GM18870 (cell line): ENCODE data around the gene PDX1.
"Not testable (repeated sequence)": the region's sequence is repeated elsewhere in the genome, so short reads cannot be mapped to it uniquely, and the experiment has no call there.

ENCODE experiments used
- ATAC-seq: cut with Tn5 transposase; IDR thresholded peaks from one replicate; pipeline ENCODE4 v1.9.1; 2021; ENCODE audit warnings: moderate library complexity; ENCODE audit not compliant: unreplicated experiment

The PDX1 gene

GRCh38 chr13:27954406-27954851 lies 34.6 kb downstream of the PDX1 start:
- ATAC-seq, result peak; percentile 7

- no peak for ATAC-seq
Measured at GRCh38 chr13:27955014-27955591, 35.3 kb downstream of the PDX1 start.

DNA sequence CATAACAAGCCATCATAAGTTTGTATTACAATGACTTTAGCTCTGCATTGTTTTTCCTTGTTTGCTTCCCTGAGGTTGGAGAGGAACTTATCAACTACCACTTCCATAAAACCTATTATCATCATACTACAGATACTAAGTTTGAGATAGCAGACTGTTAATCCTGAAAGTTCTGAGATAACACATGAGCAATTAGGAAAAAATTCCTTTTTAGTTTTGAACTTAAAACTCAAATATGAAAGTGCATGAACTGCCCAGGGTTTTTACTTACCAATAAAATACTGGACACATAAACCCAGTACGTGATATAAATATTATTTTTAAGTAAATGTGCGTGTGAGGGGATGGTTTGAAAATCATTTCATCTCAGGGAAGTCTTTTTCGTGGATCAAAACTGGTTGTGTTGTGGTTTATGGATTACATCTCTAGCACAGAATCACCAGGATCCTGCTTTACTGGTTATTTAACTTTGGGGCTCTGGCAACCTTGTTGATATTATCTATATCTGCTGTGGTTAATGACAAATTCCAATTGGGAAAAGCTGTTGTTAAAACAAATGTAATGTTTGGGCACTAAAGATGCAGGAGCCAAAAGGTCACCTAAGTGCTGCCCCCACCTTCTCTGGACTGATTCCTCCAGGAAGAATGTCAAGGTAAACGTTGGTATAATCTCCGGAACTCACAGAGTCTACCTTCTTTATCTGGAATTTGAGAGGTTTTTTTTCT lies 36.9 kb downstream of the PDX1 start:
- no peak for ATAC-seq

DNA sequence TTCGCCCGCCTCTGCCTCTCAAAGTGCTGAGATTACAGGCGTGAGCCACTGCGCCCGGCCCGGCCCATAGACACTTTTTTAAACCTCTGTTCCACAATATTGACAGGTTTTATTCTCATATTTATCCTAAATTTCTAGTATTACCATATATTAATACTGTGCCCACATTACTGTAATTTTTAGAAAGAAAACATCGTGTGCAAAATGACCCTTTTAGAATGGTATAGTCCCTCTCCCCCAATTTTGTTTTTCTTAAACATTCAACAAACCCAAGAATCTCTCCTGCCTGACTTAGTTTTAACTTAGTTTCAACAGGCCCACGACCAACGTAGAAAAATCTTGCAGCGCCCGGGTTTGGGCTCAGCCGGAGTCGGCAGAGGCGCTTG lies 40.2 kb downstream of the PDX1 start:
- ATAC-seq, result no peak

- ATAC-seq, result no peak
Measured at GRCh38 chr13:27960362-27961226, 40.8 kb downstream of the PDX1 start.

- no peak for ATAC-seq
Measured at GRCh38 chr13:27961227-27962085, 41.7 kb downstream of the PDX1 start.

DNA sequence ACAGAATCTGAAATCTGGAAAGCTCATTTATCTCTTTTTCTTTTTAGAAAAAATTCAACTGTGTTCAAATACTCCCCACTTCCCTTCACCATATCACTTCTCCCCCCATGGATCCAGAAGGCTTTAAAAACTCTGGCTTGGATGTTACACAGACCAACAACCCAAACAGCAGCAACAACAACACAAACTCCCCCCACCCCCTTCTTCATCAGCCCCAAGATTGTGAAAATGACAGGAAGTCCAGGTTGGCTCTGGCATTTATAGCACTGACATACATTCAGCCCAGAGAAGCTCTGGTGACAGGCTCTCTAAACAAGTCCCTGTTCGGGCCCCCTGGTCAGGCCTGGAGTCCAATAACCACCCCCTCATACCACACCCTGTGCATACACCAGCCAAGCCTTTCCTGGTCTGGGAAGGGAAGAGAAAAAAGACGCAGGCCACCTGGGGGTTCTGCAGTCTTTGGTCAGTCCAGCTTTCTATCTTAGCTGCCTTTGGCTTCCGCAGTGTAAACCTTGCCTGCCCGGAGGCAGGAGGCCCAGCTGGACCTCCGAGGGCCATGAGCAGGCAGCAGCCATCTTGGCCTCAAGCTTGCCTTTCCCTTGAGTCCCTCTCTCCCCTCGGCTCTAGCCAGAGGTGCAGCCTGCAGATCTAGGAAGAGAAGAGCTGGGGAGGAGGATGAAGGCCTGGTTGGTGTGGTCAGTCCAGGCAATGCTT lies 42.5 kb downstream of the PDX1 start:
- no peak for ATAC-seq

DNA sequence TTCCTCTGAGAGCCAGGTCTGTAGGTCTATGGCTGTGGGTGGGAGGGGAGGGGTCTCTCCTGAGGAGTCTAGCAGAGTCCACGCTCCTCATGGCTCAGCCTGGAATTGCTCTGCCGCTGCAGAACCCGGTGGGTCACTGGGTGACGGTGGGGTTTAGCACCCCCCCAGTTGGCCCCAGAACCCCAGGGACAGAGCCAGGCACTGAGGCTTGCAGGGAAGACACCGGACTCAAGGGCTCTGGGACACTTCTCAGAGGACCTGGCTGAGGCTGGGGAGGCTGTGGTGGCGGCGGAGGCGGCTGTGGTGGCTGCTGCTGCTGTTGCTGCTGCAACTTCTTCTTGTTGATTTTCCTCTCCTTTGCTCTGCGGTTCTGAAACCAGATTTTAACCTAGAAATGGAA lies 43.2 kb downstream of the PDX1 start:
- no peak for ATAC-seq

GRCh38 chr13:27963491-27963890 lies 43.7 kb downstream of the PDX1 start:
- no peak for ATAC-seq

- not testable (repeated sequence) for ATAC-seq
Measured at GRCh38 chr13:27964206-27964605, 44.4 kb downstream of the PDX1 start.

DNA sequence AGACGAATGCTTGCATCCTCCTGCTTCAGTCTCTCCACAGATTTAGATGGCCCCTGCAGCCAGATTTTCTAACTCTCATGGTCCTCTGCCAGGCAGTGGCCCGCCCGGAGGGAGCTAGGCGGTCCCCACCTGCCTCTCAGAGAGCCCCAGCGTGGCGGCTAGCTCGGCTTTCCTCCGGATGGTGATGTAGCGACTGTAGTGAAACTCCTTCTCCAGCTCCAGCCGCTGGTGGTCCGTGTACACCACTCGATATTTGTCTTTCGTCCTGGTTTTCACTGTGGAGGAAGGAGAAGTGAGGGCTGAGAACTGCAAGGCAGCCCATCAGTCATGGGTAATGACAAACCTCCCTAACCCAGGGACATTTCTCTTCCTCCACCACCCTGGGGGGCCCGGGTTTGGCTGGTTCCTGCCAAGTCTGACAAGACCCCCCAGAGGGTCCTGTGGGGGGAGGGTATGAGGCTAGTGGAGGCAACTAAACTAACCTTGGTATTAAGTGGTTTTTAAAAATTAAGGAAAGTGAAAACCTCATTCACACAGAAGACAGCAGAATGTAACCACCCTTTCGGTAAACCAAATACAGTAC lies 45.0 kb downstream of the PDX1 start:
- ATAC-seq, result no peak

DNA sequence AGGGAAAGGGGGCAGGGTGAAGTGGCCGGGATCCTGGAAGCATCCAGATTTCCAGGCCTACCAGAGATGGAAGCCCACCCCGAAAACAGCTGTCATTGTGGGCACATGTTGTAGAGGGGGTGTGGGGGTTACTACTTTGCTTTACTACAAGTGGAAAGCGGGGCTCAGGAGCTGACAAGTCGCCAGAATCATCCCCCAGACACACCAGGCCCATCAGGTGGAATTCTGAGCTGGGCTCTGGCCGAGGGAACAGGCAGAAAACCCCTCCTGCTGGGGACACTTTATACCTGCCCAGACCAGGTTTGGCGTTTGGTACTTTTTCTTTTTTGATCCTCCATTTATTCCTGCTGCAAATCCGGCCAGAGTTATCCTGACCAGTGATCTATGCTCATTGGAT lies 45.5 kb downstream of the PDX1 start:
- ATAC-seq, result no peak

GRCh38 chr13:27965740-27966640 lies 46.2 kb downstream of the PDX1 start:
- no peak for ATAC-seq

GRCh38 chr13:27966641-27967202 lies 46.9 kb downstream of the PDX1 start:
- no peak for ATAC-seq

DNA sequence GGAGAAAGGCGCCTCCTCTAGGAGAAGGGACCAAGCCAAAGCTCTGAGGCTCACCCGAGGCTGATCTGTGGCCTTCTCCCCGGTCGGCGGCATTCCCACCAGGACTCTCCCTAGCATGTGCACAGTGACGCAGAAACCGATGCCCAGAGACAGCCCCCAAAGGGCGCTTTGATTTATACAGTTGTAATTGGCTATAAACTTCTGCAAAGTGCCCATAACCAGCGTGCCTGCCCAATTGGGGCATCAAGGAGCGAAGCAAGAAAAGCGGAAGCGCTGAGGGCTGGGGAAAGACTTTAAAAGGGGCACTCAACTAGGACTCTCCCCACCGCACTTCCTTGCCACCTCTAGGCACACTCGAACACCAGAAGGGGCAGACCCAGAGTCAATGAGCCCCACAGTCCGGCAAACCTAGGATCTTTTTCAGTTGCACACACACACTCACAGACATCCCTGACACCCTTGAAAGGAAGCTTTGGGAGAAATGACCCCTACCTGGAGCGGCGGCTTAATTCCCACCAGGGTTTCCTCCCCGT lies 47.5 kb downstream of the PDX1 start:
- ATAC-seq, result no peak

- ATAC-seq, result no peak
Measured at GRCh38 chr13:27967736-27968315, 48.0 kb downstream of the PDX1 start.

DNA sequence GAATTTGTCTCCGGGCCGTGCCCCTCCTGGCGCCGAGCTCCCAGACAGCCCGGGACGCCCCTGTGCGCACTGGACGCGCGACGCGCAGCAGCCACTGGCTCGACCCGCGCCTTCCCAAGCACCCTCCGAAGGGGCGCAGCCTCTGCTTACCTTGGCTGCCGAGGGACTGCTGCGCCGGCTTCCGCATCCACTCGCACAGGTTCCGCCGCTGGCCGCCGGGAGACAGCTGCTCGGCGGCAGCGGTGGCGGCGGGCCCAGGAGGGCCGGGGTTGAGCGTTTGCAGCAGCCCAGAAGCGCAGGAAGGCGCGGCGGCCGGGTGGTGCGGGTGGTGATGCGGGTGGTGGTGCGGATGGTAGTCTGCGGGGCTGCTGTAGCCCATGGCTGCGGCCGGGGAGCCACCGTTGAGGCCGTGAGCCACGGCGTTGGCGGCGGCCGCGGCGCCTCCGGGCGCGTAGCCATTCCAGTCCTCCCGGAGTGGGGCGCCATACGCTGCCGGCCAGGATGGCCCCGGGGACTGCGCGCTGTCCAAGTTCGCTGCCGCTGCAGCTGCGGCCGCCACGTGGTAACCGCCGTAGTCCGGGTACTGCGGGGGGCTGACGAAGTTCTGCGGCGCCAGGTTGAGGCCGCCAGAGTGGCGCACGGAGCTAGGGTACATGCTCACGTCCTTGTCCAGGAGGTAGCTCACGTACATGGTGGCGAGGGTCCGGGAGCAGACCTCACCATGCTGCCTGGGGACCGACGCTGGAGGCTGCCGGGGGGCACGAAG lies 48.7 kb downstream of the PDX1 start:
- ATAC-seq, result no peak
